Measurements from ENCODE around the gene AMTN.
"Not testable (repeated sequence)": the region's sequence is repeated elsewhere in the genome, so short reads cannot be mapped to it uniquely, and the experiment has no call there.

GRCh38 chr4:70534886-70535285 is 16.5 kb downstream of the AMTN start:
- not testable (repeated sequence) for TF ChIP-seq CTCF (tag by site-specific recombination; IDR thresholded peaks at IDR 0.05); HOXA7 (CRISPR knock-in tag; IDR thresholded peaks at IDR 0.05; ENCODE audit: borderline replicate concordance); PRDM1 (tag by site-specific recombination; IDR thresholded peaks at IDR 0.05); ZNF175 (tag by site-specific recombination; IDR thresholded peaks at IDR 0.05); ZNF777 (tag by site-specific recombination; IDR thresholded peaks at IDR 0.05; ENCODE audit: borderline replicate concordance); ZNF23 (tag by site-specific recombination; IDR thresholded peaks at IDR 0.05; ENCODE audit: borderline replicate concordance); ATF2 (tag by site-specific recombination; IDR thresholded peaks at IDR 0.05; ENCODE audit: low read depth); ZNF768 (tag by site-specific recombination; IDR thresholded peaks at IDR 0.05)
- TF ChIP-seq REST (tag by site-specific recombination; IDR thresholded peaks at IDR 0.05), result peak; percentile 35; the same call in 1 of the 2 replicates
